Fibroblast of pulmonary artery (primary cell): Measurements from ENCODE around the gene TMUB2.
"Not testable (repeated sequence)": the region's sequence is repeated elsewhere in the genome, so short reads cannot be mapped to it uniquely, and the experiment has no call there.

Experiments used
- DNase-seq: peaks from one replicate; pipeline ENCODE4 v3.0.0-alpha.2; 2010; ENCODE audit warnings: low read depth
- H3K4me3 ChIP-seq: replicated peaks from 2 replicates; pipeline ENCODE4 v1.5.1; 2011; ENCODE audit warnings: low read depth, mild to moderate bottlenecking, control low read depth, low read length, moderate library complexity
- CTCF ChIP-seq: IDR thresholded peaks from 2 replicates; pipeline ENCODE4 v1.5.1; 2011; ENCODE audit warnings: mild to moderate bottlenecking, control low read depth, low read length, inconsistent platforms; ENCODE audit errors: missing control alignments

TMUB2 gene

DNA sequence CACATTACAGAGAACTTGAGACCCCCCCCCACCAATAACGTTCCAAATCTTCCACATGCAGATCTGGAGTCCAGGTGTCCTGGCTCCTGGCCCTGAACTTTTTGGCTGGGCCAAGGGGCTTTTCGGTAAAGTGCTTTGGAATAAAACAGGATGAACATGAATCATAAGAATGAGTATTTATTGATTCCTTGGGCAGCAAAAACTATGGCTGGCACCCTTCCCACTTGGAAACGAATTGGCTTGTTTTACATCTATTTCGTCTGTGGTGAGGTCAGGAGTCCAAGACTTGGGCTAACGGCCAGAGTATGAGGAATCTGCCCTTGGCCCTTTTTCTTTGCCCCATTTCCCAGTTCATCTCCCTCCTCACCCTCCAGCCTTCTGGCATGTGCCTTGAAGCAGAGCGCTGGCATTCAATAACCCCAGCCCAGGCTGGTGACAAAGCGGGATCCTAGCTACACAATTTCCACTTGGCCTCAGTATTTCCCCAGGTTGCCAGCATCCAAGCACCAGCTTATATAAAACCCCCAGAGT, 36.8 kb downstream of the TMUB2 start:
- no peak for TF ChIP-seq CTCF
- DNase-seq: peak; percentile 58
- H3K4me3 ChIP-seq: no peak overlapping the region

- H3K4me3 ChIP-seq: no peak overlapping the region
- no peak for DNase-seq
- TF ChIP-seq CTCF: no peak
These were observed 42.3 kb downstream of the TMUB2 start for GRCh38 chr17:44229090-44229489.

DNA sequence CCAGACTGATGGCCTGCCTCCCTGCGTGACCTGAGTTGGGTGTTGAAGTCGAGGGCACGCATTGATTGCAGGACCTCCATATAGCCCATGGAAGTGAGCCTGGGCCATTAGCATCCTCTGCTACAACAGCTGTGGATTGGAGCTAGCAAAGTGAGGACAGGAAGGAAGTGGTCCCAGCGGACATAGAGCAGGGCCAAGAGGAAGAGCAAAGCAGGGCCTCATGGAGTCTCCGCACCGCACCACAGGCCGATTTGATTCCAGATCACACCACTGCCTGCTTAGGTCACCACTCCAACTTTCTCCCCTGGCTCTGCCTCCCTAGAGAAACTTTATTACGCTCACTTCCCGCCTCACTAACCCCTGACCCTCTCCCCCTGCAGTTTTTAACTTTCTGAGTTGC, 43.4 kb downstream of the TMUB2 start:
- no peak for TF ChIP-seq CTCF
- DNase-seq: no peak
- H3K4me3 ChIP-seq: no peak overlapping the region

DNA sequence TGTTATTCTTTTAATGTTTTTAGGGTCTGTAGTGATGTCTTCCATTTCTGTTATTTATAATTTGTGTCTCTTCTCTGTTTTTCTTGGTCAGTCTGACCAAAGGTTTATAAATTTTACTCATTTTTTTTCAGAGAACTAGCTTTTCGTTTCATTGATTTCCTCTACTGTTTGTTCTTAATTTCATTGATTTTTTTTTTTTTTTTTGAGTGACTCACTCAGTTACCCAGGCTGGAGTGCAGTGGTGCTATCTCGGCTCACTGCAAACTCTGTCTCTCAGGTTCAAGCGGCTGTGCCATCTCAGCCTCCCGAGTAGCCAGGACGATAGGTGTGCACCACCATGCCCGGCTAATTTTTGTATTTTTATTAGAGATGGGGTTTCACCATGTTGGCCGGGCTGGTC, 45.3 kb downstream of the TMUB2 start:
- TF ChIP-seq CTCF: no peak
- DNase-seq: no peak
- no peak overlapping the region for H3K4me3 ChIP-seq

- H3K4me3 ChIP-seq: no peak overlapping the region
- no peak for TF ChIP-seq CTCF
- no peak for DNase-seq
These were observed 46.8 kb downstream of the TMUB2 start for GRCh38 chr17:44233582-44233981.

DNA sequence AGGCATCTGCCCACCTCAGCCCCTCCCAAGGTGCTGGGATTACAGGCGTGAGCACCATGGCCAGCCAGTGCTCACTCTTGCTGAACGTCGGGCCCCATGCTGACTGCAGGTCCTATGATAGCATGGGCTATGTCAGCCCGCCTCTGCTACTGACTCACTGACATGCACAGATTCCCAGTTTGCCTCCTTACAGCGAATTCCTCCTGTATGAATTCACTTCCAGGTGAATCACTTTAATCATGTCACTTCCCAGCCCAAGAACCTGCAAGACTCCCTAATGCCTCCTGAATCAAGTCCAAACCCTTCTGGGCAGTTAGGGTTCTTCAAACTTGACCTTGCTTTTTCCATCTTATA, 48.8 kb downstream of the TMUB2 start:
- DNase-seq: peak; percentile 42
- no peak overlapping the region for H3K4me3 ChIP-seq
- no peak for TF ChIP-seq CTCF

GRCh38 chr17:44236444-44236991, 49.7 kb downstream of the TMUB2 start:
- no peak for TF ChIP-seq CTCF
- no peak for DNase-seq
- H3K4me3 ChIP-seq: no peak overlapping the region

- H3K4me3 ChIP-seq, DNase-seq: not testable (repeated sequence)
These were observed 51.1 kb downstream of the TMUB2 start for GRCh38 chr17:44237886-44238285.
